Esophagus mucosa (tissue), 1 donor: ENCODE measurements around the gene GPC5. TPM values are rescaled to one million over a fixed set of nuclear protein-coding genes. Genes with fewer than 3 reads are reported as not detected.
"Not testable (repeated sequence)": the region's sequence is repeated elsewhere in the genome, so short reads cannot be mapped to it uniquely, and the experiment has no call there.

Experiments
- ATAC-seq: fragments of 200-7000 bp; cut with Tn5 transposase; one replicate; pipeline ENCODE4 v1.9.1; 2020
- total RNA-seq: library from RNA; stranded (reverse); gene quantifications from one replicate; pipeline ENCODE4 v1.2.4, GENCODE V29; 2023
- donor health status: DM: yes; HTN: yes; CAD: no.

GPC5 gene
- total RNA-seq, 1 donor from 2014 or later = not detected

DNA sequence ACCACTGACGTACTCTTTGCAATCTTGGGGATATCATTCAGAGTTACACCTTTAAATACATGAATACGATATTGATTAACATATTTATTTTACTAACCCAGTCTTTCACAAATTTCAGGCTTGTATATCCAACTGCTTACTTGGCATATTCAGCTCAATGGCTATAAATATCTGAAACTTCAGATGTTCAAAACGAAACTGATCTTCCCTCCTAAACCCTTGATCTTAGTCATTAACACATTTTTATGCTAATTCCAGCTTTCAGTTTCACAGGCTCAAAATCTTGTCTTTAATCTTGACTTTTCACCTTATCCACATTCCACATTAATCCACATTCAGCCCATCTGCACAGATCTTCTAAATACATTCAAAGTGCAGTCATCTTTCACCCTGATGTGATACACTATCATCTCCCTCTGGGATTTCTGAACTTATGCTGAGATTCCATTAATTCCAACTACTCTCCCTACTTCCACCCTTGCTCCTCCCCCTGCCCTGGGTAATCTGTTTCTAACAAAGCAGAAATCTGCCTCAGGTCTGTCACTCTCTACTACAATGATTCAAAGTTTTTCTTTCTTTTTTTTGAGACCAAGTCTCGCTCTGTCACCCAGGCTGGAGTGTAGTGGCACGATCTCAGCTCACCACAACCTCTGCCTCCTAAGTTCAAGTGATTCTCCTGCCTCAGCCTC lies 387.2 kb downstream of the GPC5 start:
- ATAC-seq = no peak

DNA sequence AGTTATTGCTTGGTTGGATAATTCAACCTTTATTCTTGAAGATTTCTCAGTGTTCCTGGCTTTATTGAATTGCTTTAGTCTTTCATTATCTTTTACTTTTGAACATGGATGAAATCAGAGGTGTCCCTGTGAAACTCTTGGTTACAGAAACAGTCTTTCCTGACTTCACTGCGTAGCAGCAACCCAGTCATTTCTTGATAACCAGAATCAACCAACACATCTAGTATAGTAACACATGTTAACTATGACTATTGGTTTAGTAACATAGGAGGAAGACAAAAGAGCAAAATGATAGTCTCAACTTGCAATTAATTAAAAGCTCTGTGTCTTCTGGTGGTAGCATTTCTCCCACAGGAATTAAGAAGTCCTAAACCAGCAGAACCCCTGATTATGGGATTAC lies 393.6 kb downstream of the GPC5 start:
- no peak for ATAC-seq

DNA sequence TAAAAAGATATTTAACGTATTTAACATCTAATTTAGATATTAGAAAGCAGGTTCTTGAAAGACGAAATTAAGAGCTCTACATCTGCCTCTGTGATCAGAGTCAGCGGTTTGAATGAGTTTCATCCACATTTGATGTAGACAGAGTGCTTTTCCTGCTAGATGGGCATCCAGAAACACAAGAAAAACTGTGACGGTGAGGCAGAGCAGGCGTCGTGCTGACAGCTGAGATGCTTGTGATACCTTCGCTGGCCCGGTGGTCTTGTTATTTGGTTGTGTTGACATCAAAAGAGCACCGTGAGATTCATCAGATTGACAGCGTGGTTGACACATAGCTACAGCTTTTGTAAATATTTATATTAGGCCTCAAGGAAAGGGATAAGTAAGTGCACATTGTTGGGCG lies 399.1 kb downstream of the GPC5 start:
- no peak for ATAC-seq

DNA sequence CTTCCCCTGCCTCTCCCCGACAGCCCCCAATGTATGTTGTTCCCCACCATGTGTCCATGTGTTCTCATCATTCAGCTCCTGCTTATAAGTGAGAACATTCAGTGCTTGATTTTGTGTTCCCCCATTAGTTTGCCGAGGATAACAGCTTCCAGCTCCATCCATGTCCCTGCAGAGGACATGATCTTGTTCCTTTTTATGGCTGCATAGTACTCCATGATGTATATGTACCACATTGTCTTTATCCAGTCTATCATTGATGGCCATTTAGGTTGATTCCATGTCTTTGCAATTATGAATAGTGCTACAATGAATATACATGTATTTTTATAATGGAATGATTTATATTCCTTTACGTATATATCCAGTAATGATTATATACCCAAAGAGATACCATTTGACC lies 399.9 kb downstream of the GPC5 start:
- ATAC-seq = not testable (repeated sequence)

DNA sequence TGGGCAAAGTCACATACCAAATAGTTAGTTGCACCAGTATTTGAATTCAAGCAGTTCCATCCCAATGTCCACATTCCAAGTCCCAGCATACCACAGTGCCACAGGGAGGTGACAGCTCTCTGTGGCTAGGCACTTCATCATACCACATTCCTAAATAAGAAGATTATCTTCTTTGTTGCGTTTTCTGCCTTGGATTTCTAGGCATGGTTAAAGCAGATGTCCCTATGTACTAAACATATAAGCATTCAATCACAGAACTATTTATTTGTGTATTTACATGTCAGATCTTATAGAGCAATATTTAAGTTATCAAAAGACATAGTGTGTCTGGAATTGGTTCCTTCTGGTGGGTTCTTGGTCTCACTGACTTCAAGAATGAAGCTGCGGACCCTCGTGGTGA lies 403.4 kb downstream of the GPC5 start:
- ATAC-seq = not testable (repeated sequence)

DNA sequence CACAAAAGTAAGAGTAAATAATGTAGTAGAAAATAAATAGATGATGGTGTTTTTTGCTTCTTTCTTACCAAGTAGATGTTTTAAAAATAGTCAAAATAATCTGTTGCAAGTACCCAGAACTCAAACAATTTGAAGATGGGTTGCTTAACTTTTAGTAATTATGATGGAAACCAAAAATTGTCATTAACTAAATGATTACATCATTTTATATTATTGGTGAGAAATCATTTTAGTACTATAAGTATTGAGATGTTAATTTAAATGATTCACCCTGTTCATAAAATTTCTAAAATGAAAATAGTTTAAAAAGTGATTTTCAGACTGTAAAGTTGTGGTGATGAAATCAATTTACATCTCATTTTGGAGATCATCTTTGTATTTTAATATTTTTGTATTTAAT lies 404.5 kb downstream of the GPC5 start:
- ATAC-seq = no peak

DNA sequence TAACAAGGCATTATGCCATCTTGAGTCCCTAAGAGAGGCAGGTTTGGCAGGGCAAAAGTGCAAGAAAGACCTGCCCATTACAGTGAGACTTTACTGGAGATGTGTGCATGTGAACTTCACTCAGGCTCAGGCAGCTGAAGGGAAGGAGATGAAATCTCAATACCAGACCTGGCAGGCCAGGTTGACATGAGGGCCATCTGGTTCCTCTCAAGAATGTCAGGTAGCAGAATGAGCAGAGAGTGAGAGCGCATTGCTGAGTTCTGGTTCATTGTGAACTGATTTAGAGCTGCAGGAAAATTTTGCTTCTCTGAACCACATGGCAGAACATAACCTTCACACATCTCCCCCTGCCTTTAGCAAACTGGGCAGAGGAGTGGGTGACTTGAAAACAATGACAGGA lies 406.3 kb downstream of the GPC5 start:
- no peak for ATAC-seq

DNA sequence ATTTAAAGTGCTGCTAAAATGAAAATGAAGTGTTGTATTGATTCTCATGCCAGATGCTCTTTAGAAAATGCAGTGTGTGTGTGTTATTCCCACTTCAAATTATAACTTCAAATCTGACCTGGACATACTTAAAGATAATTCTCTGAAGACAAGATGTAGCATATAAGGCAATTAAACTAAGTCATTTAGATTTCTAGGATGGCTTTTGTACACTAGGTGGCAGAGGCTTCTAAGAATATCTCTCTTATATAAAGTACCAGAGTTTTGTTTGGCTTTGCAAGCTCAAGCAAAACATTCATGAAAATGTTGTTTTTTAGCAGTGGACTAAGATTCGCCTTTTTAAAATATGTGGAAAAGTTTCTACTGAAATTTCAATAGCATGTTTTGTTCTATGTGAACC lies 407.2 kb downstream of the GPC5 start:
- no peak for ATAC-seq

DNA sequence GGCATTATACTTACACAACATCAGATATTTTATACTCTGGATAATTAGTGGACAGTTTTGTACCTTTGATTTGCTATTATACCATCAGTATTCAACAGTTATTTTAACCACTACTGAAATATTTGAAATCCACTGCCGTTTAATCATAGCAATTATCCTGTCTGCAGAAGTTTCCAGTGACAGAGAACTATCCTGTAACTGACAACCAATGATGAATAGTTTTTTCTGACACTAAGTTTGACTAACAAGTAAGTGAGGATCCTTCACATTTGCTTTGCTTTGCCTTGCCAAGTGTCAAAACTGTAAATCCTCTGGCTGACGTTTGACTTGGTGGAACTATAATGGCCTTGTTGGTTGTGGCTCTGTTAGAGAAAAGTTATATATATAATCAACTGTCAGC lies 410.7 kb downstream of the GPC5 start:
- ATAC-seq = no peak

DNA sequence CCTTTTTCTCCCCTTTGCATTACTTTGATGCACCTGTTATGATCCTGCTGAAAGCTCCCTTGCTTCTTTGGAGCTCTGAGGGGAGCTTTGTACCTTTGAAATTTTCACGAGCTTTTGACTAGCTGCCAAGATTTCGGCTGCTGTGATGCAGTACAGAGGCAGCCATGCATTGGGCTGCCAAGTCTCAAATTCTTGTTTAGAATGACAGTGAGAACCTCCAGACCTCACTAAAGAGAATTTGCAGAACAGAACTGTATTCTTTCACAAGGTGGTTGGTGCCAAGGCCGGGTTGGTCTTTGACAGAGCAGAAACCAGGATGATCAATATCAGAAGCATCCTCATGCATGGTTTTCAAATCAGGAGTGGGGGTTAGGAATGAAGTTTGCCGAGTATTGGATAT lies 414.8 kb downstream of the GPC5 start:
- ATAC-seq = no peak

DNA sequence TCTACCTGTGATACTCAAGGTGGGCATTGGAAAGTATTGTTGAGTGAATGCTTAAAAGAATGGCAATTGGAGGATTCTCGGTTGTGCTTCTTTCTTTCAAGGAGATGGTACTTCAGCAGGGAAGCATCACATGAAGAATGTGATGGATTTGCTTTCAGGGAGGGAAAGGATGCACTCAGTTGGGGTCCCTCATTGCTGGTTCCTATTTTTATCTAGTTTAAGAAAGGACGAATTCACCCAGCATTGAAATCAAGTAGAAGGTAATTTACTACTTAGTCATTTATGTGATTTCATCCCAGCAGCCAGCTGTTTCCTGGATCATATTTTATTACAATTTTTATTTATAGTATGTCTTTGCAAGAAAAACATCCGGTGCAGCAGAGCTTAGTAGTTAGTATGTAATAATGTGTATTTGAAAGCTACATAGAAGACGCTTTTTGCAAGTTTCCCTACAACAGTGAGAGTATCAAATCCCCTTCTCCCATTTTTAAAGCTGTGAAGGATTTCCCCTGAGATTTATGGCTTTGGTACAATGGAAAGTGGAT lies 417.9 kb downstream of the GPC5 start:
- no peak for ATAC-seq

DNA sequence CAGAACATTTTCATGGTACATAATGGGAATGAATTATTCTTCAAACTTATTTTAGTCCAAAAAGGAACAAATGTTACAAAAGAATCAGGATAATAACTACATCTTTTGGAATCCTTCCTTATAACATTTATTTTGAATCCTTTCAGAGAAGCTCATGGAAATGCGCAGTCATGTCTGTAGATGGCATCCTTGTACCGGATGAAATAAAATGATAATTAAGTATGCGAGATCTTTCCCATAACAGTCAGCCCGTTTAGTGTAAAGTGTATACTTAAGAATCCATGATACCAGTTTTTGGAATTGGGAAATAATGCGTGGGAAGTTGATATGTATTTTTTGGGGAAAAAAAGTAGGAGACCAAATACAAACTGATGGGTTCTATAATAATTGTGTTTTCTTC lies 418.8 kb downstream of the GPC5 start:
- ATAC-seq = no peak

DNA sequence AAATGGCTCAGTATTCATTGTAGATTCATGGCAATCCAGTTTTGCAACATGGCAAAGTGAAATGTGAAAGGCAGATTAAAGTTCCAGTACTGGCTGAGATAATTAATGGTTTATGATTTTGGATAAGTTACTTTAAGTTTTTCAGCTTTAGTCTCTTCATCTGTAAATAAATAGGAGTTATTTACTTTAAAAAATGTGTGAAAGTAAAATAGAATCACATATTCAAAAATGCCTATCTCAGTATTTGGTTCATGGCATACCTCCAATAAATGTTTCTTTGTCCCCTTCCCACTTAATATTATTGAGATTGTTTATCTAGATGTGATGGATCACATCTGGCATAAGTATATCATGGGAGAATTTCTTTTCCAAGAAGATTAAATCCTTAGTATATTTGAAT lies 426.0 kb downstream of the GPC5 start:
- ATAC-seq = no peak

DNA sequence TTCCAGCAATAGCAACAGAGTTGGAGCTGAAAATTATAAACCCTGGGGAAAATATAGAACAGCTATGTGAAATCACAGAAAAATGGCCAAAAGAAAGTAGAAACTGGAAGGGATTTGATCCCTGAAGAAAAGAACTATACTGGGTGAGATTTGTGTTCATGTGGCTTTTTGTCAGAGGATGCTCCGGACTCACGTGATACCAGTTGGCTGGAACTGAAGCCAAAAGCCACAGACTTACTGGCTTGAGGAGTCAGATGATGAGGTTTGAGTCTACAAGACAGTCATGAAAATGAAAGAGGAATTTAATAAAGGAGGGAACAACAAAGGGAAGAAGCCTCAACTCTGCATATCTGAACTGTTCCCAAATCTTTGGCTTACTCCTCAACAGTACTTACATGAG lies 427.1 kb downstream of the GPC5 start:
- ATAC-seq = no peak

DNA sequence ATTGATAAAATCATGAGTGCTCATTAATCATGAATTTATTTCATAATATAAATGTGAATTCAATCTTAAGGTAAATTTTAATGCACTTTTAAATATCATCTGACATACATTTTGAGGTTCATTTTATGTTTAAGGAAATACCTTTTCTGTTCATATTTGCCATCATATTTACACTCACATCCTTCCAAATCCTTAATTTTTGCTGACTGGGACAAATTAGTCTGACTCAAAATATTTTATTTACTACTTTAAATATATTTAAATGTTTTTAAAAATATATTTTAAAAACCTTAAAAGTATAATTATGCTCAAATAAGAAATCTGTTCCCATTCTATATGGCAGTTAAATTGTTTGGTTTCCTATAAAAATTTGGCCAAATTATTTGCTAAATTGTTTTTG lies 438.1 kb downstream of the GPC5 start:
- ATAC-seq = no peak

DNA sequence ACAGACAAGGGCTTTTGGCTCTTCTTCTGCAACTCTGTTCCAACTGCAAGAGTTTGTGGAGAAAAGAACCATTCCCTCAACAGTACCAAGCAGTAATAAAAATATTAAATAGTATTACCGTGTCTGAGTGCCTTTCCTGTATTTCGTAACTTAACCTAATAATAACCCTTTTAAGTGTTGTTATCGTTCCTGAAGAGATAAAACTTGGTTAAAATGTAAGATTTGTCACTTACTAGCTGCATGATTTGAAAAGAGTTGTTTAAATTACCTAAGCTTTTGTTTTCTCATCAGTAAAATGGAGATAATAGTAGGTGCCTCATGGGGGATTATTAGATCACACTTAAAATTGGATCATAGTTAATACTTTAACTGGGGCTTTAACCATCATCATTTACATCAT lies 447.2 kb downstream of the GPC5 start:
- no peak for ATAC-seq

DNA sequence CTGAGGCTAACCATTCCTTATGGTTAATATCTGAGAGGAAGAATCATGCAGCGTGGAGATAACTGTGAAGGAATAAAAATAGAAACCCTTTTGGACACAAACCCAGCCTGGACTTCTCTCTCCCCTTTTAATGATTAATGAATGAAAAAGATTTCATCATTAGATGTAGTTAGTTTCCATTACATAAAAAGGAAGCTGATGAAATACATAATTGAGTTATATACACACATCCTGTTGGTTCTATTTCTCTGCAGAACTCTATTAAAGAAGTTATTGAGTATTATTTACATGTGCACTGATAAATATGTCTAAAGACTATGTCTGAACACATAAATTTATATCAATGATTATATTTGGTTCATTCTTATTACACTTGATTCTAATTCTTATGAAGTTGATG lies 465.3 kb downstream of the GPC5 start:
- ATAC-seq = no peak

DNA sequence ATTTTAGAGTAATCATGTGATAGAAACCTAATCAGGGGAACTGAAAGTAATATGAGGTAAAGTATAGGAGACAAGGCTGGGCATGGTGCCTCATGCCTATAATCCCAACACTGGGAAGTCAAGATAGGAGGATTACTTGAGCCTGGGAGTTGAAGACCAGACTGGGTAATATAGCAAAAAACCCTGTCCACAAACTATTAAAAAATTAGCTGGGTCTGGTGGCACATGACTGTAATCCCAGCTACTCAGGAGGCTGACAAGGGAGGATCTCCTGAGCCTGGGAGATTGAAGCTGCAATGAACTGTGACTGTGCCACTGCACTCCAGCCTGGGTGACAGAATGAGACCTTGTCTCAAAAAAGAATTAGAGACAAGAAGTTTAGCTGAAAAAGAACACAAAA lies 469.9 kb downstream of the GPC5 start:
- no peak for ATAC-seq

DNA sequence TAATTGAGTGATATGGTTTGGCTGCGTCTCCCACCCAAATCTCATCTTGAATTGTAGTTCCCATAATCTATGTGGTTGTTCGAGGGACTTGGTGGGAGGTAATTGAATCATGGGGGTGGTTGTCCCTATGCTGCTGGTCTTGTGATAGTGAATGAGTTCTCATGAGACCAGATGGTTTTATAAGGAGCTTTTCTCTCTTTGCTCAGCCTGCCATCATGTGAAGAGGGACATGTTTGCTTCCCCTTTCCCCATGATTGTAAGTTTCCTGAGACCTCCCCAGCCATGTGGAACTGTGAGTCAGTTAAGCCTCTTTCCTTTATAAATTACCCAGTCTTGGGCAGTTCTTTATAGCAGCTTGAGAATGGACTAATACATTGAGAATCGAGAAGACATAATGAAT lies 480.1 kb downstream of the GPC5 start:
- ATAC-seq = no peak

DNA sequence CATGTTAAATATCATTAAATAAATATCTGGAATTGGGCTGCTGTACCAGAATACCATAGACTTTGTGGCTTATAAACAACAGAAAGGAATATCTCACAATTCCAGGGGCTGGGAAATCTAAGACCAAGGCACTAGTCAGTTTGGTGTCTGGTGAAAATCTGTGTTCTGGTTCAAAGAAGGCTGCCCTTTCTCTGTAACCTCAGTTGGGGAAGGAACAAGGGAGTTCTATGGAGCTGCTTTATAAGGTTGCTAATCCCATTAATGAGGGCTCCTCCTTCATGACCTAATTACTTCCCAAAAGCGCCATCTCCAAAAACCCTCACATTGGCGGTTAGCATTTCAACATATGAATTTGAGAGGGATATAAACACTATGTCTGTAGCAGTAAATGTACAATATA lies 480.9 kb downstream of the GPC5 start:
- no peak for ATAC-seq

DNA sequence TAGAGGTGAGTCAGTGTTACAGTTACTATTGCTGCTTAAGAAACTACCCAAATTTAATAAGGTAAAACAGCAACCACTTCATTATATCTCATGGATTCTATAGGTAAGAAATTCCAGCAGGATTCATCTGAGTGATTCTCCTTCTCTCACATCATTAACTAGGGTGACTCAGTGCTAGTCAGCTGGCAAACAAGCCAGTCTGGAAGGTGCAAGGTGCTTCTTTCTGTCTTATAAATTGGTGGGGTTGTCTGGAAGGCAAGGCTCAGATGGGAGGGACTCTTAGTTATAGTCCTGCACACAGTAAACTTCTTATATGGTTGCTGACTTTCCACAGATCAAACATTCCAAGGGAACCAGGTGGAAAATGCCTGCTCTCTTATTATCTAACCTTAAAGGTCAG lies 484.5 kb downstream of the GPC5 start:
- ATAC-seq = no peak

DNA sequence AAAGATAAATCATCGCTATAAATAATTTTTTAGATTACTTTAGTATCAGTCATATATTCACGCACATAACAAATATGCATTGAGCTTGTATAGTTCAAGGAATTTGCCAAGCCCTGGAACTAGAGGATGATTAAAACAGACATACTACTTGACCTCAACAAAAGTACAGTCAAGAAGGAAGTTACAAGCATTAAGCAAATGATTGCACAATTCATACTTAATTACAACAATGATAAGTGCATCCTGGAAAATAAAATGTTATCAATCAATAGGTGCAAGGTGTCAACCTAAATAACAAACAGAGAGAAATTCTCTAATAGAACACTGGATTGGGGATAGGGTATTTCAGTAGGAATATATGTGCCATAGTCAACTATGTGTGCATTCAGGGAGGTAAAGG lies 491.2 kb downstream of the GPC5 start:
- ATAC-seq = no peak

DNA sequence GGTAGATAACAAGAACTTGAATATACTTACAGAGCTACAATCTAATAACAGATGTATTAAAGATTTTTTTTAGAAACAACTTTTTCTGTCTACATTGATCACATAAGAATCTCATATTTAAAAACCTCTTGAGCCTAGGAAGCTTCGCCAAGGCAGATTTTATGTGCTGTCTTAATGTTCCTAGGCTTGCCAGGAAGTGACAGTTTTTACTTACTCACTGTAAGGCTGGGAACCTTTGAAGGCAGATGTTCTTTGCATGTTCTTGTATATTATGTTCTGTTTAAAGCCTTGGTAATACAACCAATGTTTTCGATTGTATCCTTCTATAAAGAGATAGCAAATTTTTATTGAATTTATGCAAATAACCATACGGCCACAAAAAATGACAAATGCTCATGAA lies 492.7 kb downstream of the GPC5 start:
- ATAC-seq = no peak

DNA sequence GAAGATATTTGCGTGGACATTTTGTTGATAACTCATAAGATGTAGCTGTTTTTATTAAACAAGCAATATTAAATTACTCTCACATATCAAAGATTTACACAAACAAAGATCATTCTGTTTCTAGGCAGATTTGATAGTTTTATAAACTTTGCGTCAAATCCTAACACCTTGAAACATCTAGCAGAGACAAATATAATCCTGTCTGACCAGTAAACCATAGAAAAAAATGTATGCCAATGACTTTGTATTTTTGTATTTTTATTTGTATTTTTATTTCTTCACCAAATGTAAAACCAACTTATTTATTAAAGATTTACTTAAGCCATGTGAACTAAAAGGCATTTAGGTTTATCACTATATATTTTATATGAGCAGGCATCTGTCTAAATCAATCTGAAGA lies 494.6 kb downstream of the GPC5 start:
- ATAC-seq = no peak

DNA sequence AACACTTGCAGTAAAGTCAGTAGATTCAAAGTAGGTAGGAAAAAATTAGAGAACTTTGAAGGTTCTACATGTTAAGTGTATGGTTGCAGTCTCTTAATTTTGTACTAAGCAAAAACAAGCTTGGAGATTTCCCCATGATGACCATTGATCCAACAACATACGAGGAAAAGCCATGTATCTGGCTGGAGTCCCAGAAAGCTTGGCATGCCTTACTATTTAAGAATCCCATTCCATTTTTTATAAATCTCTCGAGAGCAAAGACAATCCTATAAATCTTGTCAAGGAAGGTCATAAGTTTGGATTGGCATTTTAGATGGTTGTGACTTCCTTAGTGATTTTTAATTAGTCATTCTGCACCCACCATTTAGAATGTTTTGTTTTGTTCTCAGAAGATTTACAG lies 495.9 kb downstream of the GPC5 start:
- ATAC-seq = no peak
